ENCODE results near the gene CPT1B.
"Not testable (repeated sequence)": the region's sequence is repeated elsewhere in the genome, so short reads cannot be mapped to it uniquely, and the experiment has no call there.

Gene CPT1B

DNA sequence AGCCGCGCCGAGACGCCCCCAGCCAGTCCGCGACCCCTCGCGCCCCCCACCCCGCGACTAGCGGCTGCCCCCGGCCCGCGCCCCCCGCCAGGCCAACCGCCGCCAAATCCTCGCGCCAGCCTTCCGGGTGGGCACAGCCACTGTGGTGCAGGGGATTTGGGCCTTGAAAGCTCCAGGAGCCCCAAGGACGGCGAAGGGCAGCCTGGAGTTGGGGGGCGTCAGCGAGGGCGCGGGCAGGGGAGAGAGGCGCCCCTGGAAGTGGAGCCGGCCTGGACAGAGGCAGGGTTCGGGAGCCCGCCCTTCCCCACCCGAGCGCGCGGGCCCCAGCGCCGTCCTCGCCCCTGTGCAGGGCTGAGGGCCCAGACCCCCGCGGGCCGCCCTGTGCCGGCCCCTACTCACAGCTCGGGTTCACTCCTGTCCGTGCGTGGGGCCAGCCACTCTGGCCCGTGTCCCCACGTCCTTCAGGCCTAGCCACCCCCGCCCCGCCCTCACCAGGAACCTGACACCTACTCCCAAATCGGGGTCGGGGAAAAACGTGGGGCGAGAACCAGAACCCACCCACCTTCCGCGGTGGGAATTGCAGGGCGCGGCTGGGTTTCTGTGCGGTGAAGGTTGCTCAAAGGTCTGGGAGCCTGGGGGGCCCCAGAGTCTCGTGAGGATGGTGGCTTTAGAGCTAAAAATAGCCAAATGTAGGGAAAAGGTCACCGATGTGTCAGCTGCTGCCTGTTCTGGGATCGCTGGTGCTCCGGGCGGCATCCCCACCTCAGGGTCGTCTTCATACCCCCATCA is at the start of gene CPT1B:
TSS of gene CPT1B (minus strand) at position 441 of the 789 bp plus-strand sequence. CDS start 512 bp downstream, outside the sequence.
- DNase-seq (ENCODE audit: low spot score), result no peak

DNA sequence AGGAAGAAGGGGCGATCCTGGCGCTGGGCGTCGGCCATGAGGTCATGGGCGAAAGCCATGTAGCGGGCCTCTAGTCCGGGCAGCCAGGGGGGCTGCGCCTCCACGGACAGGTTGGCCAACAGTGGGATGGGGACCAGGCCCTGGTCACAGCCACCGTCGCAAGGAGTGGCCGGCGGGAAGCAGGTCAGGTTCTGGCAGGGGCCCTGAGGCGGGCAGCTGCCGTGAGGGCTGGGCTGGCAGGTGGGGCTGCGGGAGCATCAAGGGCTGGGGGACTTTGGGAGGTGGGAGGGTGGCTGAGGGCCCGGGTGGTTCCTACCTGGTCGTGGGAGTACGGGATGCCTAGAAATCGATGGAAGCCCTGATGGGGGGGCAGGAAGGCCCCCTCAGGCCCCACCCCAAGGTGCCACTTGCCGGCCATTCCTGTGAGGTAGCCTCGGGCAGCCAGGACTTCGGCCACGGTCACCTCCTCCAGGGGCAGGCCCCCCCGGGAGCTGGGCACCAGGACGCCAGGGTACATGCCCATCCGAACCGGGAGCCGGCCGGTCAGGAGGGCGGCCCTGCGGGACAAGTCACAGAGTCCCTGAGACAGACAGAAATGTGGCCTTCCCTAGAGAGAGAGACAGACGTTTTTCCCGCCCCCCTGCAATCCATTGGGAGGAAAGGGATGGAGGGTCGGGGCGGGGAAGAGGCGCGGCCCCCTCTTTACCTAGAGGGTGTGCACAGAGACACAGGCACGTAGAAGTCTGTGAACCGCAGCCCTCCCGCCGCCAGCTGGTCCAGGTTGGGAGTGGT is 48.8 kb upstream of the CPT1B start:
- DNase-seq (ENCODE audit: low spot score), result no peak

DNA sequence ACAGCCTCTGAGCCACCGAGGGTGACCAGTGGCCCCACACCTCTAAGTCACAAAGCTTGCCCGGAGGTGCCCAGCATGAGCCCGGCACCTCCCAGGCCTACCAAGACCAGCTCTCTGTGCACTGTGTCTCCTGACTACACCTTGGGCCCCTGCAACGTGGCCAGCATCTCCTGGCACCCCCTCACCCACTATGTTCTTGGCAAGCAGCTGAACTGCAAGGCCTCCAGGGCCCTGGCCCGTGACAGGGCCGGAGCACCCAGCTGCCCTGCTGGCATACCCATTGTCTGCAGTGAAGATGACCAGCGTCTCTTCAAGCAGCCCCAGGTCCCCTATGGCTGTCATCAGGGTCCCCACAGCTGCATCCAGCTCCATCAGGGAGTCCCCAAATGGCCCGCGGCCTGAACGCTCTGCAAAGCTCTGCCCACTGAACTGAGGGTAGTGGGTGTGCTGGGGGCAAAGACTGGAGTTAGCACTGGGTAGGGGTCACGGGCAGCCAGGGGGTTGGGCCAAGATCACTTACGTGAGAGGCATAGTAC is 48.2 kb upstream of the CPT1B start:
- no peak for DNase-seq (ENCODE audit: low spot score)

DNA sequence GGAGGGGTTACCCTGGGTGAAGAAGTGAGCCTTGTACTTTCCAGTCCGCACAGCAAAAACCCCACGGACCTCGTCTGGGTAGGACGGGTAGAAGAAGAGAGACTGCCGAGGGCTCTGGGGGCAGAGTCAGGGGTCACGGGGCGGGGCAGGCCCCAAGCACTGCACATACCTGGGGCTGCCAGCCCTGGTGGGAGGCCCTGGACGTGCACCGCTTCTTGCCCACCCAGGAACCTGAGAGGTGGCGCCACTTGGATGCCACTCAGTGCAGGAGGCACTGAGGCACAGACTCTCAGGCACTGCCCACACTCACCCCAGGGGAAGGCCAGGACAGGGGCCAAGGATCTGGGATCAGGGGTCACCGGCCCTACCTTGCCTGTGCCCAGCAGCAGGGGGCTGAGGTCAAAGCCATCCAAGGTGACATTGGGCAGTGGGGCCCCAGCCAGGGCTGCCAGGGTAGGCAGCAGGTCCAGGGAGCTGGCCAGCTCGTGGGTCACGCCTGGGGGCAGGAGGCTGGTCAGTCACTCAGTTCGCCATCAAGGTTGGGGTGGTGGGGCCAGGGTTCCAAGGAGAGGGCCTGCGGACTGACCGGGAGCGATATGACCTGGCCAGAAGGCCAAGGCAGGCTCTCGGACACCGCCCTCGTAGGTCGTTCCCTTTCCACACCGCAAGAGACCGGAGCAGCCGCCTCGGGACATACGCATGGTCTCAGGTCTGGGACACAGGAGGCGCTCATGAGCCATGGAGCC is 47.5 kb upstream of the CPT1B start:
- DNase-seq (ENCODE audit: low spot score), result no peak

DNA sequence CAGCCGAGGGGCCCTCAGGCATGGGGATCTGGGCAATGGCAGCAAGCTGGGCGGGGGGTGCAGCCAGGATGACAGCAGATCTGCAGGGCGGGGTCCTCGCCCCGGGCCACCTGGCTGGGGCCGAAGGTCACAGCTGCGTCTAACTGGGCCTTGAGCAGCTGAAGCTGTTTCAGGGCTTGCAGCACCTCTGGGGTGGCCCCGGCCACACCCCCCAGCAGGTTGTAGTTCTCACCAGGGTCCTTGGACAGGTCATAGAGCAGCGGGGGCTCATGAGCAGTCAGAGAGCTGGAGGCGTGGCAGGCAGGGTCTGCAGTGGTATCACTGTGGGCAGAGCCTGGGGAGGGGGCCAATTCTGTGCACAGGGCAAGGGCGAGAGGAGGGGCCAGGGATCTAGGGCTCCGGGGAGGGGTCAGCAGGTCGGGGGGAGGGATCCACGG is 46.9 kb upstream of the CPT1B start:
- DNase-seq (ENCODE audit: low spot score), result no peak

DNA sequence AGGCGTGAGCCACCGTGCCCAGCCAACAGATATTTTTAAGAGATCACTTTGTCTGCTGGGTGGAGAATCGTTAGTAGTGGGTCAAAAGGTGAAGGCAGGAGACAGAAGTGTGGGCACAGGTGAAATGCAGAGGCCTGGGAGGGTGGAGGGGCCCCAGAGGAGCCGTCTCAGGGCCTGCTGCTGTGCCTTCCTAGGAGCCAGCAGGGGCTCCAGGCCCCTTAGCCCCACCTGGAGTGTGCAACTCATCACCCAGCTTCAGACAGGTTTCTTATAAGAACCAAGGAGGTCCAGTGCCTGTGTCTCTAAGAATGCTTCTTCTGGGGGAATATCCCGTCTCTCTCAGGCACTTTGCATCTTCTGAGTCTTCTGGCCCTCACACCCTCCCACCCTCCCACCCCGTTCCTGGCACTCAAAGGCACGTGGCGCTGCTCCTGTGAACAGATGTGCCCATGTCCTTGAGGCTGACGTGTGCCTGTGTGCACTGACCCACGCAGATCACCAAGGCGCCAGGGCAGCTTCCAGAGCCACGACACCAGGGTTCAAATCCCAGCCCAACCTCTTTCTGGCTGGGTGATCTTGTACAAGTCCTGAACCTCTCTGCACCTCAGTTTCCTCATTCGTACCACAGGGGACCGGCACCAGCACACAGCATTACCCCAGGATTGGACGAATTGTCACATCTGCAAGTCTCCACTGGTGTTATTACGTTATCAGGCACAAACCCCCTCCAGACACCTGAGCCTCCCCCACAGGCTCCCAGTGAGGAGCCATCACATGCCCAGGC is 46.3 kb upstream of the CPT1B start:
- DNase-seq (ENCODE audit: low spot score), result no peak

DNA sequence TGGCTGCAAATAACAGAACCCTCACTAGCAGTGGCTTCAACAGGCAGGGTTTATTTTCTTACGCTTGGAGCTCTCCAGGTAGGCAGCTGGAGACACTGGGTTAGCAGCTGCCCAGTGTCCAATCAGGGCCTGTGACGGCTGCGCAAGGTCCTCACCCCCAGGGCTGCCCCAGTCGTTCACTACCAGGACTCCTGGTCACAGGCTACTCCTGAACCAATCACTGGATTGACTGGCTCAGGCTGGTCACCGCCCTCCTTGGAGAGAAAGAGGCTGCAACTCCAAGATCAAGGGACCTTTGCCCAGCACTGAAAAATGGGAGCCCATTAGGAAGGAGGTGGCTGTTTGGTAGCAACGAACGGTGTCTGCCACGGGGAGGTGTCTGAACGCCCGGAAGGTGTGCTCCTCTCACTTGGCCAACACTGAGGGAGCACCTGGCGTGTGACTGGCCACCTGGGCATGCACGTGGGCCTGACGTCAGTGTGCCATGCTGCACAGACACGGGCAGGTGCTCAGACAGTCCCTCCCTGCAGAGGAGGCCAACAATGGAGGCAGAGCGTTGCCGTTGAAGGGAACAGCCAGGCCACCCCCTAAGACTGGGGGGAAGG is 44.6 kb upstream of the CPT1B start:
- DNase-seq (ENCODE audit: low spot score), result no peak

DNA sequence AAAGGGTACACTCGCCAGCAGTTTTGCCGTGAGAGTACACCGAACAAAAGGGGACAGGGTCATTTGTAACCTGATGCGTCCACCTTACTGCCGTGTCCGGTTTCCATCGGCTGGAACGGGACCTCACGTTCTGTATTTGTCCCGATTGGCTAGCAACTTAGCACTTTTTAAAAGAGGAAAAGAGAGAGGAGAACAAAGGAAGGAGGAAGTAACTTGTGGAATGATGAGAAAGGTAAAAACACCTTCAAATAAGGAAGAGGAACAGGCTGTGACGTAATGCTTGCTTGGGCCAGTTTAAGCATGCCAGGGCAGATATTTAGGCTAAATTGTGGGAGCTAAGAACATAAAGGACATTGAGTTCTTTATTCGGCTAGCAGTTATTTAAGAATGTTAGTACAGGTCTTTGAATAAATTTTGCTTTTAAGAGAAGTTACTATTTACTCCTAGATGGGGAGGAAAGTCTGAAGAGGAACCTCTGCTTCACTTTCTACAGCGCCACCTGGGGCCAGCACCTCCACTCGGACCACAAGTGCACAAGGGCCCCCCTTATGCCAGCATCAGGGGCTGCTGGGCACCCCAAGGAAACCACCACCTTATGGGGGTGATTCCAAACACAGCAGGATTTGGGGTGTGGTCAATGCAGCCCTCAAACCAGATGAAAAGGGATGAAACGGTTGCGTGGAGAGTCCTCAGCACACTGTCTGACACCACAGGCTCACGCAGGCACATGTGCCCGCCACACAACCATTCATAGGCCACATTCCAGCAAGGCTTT is 43.9 kb upstream of the CPT1B start:
- no peak for DNase-seq (ENCODE audit: low spot score)

DNA sequence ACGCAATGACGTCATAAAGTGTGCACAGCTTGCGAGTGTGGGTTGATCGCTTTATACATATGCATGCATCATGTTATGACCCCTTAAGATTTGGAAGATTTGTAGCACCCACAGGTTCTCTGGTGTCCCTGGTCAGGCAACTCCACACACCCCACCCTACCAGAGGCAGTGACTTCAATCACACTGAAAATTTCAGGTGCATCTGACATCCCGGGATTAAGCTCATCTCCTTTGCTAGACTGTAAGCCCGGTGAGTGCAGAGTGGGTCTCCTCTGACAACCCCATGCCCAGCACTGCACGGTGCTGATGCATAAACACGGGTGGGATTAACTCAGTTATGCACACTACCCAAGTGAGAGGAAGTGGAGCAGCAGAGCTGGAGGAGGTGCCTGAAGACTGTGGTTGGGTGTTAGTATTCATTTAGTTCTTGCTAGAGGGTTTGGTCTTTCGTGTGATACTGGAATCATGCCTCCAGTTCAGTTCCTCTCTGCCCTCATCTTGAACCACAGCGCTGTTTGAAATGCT is 43.2 kb upstream of the CPT1B start:
- peak; percentile 42 for DNase-seq (ENCODE audit: low spot score)

DNA sequence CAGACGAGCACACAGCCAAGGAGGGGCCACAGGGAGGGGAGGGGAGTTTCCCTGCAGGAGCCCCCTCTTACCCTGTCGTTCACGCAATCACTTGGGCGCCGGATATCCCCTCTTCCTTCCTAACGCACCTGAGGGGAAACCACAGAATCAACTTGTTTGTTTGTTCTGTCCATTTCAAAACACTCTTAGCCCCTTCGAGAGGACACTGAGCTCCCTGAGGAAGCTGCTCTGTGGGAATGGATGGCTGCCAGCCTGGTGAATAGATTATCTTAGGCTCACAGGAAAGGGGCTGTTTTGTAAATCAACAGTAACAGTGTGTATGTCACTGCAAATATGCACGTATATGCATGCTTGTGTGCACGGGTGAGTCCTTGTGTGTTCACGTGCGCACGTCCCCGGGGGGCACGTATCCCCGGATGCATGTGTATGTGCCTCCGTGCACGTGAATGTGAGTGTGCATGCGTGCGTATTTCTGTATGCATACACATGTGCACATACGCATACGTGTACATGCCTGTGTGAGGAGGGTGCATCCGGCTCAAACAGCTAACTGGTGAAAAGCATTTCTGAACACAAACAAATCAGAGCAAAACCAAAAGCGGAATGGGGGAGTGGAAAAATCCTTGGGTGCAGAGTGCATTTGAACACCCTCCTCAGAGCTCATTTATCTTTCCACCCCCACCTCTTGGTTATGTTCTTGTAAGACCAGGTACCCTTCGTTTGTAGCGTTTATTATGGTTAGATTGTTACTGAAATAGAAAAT is 42.5 kb upstream of the CPT1B start:
- DNase-seq (ENCODE audit: low spot score), result peak; percentile 78

DNA sequence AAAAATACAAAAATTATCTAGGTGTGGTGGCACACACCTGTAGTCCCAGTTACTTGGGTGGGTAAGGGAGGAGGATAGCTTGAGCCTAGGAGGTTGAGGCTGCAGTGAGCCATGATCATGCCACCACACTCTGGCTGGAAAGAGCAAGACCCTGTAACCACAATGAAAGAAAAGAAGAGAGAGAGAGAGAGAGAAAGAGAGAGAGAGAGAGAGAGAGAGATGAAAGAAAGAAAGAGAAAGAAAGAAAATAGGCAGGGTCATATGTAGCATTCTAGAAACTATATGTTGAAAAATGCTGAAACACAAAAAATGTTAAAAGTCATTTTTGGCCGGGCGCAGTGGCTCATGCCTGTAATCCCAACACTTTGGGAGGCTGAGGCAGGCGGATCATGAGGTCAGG is 36.1 kb upstream of the CPT1B start:
- not testable (repeated sequence) for DNase-seq (ENCODE audit: low spot score)

DNA sequence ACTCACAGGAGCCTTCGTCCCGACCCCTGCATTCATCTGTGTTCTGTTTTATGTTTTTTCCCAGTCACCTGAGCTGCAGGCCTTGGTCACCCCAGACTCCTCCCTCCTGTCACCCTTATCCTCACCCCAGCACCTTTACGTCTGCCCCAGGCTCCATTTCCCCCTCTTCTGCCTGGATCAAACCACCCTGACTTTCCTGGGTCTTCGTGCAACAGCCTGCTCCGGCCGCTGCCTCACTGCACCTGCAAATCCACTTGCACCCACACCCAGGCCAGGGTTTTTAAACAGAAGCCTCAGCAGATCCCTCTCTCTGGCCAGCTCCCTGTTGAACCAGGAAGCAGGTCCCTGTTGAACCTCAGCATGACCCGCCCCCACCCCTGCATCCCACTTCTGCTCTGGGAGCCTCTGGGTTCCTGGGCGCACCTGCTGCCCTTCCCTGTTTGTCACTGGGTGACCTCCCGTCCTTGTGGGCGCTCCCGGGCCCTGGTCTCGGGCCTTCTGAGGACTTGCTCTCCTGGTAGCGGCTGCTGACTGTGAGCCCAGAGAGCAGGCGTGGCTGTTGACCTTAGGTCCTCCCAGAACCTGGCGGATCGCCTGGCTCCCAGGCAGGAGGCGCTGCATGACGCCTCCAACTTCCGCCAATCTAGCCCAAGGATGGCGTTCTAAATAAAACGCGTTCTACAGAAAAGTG is 35.2 kb upstream of the CPT1B start:
- no peak for DNase-seq (ENCODE audit: low spot score)

DNA sequence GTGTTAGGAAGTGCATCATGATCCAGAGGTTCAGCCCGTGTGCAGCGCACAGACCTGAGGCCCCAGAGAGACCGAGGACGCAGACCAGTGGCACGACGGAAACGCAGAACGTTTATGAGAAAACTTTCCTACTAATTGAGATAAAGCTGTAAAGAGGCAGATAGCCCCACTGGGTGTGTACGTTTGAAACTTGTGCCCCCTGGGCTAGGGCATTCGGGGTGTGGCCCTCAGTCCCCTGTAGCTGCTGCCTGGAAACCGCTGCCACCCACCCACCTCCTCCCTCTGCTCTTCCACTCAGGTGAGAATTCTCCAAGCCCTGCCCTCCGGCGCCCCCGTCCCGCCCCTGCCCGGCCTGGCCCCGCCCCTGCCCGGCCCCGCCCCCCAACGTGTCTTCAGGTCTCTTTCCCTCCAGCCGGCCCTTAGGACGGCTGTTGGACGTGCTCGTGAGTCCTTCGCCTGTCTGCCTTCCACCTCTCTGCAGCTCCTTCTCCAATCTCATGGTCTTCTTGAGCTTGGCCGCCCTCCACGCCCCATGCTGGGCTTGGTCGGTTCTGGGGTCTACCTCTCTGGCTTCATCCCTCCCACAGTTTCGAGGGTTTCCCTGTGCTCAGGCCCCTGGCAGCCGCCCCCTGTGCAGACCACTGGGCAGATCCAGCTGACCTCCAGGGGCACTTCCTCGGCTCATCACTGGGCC is 34.4 kb upstream of the CPT1B start:
- no peak for DNase-seq (ENCODE audit: low spot score)

DNA sequence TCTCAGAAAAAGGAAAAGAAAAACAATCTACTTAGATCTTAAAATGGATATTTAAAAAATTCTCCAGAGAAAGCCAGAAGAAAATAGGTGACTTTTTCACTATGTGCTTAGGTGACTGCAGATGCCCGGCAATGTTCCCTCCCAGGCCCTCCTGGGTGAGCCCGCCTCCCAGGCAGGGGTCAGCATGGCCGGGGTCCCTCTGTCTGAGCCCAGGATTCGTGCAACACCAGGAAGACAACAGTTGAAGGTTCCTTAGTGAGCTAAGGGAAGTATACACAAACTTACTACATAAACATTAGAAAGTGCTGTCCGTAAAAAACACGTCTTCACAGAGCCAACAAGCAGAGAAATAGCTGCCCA is 33.9 kb upstream of the CPT1B start:
- DNase-seq (ENCODE audit: low spot score), result no peak

DNA sequence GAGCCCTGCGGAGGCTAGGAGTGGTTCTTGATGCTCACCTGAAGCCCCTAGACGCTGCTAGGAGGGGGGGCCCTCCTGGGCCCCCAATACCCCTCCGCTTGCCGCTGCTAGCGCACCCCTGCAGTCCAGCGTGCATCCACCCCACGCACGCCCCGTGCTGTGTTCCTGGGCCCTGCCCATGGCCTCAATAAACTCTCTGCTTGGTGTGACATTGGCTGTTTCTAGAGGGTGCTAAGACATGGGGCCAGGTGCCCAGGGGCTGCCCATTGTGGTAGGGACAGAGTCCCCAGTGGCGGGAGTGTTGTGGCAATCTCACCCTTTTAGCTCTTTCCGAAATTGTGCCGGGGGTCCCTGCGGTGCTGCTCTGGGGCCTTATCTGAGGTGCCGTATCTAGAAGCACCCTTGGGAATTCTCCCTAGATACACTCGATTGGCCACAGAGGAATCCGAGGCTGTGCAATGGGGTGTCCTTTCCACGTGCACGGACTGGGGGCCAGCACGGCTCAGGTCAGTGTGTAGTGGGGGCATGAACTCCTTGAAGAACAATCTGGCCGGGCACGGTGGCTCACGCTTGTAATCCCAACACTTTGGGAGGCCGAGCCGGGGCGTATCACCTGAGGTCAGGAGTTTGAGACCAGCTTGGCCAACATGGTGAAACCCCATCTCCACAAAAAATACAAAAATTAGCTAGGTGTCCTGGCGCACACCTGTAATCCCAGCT is 33.3 kb upstream of the CPT1B start:
- no peak for DNase-seq (ENCODE audit: low spot score)

DNA sequence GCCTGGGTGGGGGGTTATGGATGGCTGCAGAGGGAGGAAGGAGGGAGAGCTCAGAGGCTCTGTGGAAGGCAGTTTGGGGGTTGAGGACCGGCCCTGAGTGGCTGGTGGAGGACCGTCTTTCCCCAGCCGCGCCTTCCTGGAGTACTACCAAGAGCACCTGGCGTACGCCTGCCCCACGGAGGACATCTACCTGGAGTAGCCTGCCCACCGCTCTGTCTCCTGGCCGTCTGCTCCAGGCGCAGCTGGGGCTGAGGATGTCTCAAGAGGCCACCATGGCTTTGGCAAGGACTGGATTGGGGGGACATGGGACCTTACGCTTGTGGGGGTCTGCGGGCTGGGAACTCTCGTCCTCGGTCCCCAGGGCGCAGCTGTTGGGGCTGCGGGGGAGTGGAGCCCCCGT is 32.4 kb upstream of the CPT1B start:
- no peak for DNase-seq (ENCODE audit: low spot score)

DNA sequence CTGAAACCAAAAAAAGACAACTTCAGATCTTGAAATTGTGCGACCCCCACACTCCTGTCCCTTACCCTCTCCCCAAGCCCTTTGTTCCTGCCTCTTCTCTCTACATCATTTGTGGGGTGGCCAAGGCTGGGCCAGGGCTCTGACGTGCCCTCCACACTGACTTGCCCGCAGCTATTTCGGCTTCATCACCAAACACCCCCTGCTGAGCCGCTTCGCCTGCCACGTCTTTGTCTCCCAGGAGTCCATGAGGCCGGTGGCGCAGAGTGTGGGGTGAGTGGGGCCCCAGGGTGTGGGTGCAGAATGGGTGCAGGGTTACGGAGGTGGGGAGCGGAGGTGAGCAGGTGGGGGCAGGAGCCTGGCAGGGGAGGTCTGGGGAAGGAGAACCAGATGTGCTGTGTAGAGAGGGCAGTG is 31.8 kb upstream of the CPT1B start:
- DNase-seq (ENCODE audit: low spot score), result no peak
